ENCODE results near the gene ASB6. TPM values are rescaled to one million over a fixed set of nuclear protein-coding genes. Genes with fewer than 3 reads are reported as not detected.

Gene ASB6
- total and polyA plus RNA-seq, 2 of the 13 experiments (the other 11 are each of a cell fraction or from before 2014, with no cell fraction given) = 8.2 to 8.4 TPM

DNA sequence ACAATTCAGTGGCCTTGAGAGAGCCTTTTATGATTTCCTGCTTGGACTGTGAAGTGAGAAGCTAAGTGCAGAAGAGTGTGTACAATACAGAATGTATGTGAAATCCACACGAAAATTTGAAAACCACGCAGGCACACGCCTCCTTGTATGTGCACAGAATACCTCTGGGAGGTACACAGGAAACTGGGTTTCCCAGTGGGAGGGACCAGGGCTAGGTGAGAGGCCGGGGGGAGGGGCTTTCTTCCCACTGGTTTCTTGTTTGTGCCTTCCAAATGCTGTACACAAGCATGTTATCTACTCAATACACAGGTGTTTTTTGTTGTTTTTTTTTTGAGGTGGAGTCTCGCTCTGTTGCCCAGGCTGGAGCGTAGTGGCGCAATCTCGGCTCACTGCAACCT is 37.2 kb downstream of the ASB6 start:
- Histone ChIP-seq H3K4me3 (replicated peaks in 1 of 3; ENCODE audit: insufficient read depth in 1 of 3, low read depth in 2 of 3, low read length in 3 of 3) (no peak overlapping the region), H4K20me1 (ENCODE audit: insufficient read depth, low read length) (no peaks in the 10 kb centered on the region), H3K9me3 (ENCODE audit: low read length) (no peaks in the 10 kb centered on the region), H3K4me2 (ENCODE audit: low read depth, low read length) (no peak overlapping the region), H3K9ac (ENCODE audit: insufficient read depth, low read depth, low read length) (no peak overlapping the region), H3K79me2 (ENCODE audit: insufficient read depth, low read length) (peaks cover 3% of the 10 kb centered on the region), H3K27ac (ENCODE audit: extremely low read length, insufficient read depth, low read length) (peak overlapping the region; percentile 31), H3K27me3 (ENCODE audit: control insufficient read depth in 1 of 2, insufficient read depth in 2 of 2, low read length in 2 of 2) (no peaks in the 10 kb centered on the region), H3K36me3 (replicated peaks in 1 of 2; ENCODE audit: control insufficient read depth in 1 of 2, insufficient read depth in 2 of 2, low read length in 2 of 2) (no peaks in the 10 kb centered on the region), H3K4me1 (ENCODE audit: insufficient read depth, low read length) (peaks cover 88% of the 10 kb centered on the region), H2AFZ (ENCODE audit: low read length) (no peak overlapping the region)
- in situ Hi-C loops (cut with HindIII; ENCODE audit: extremely low pct_ligation_motif_present, low pct_unique_long_range_greater_than_20kb) (no loop called here), intact Hi-C loops (cut with micrococcal nuclease; ENCODE audit: unreplicated experiment) (loop anchor here (1.0 to 5.0 kb wide), 2 partner anchors 32 to 117 kb away; no protein-coding TSS in a partner anchor)
- peak; percentile 4 for FAIRE-seq
- no peak for ATAC-seq
- ChIA-PET CTCF (ENCODE audit: low intra/inter-chr PET ratio, low total read pairs) (no interaction called here), POLR2A (interaction anchor here (2.1 to 5.1 kb wide), 2 partner anchors 8 to 47 kb away, joined by 17 to 72 read pairs; no protein-coding TSS in a partner anchor)
- BruUV-seq (replicated peaks) = no TSS peak
- DNase-seq (ENCODE audit: low spot score) = no peak
- WGBS (ENCODE audit: low lambda C conversion rate) = 75% methylated on average over 8 of the region's 8 CpGs
- no peak for TF ChIP-seq ZNF337 (CRISPR knock-in tag; IDR thresholded peaks at IDR 0.05; ENCODE audit: borderline replicate concordance, low read depth)
- TF ChIP-seq ZNF552 (CRISPR knock-in tag; IDR thresholded peaks at IDR 0.05; ENCODE audit: borderline replicate concordance) = no peak
- peak; percentile 73 for TF ChIP-seq ZNF121 (CRISPR knock-in tag; IDR thresholded peaks at IDR 0.05)
- TF ChIP-seq NAIF1 (CRISPR knock-in tag; IDR thresholded peaks at IDR 0.05; ENCODE audit: borderline replicate concordance) = no peak
- no peak for TF ChIP-seq AGO2 (optimal IDR thresholded peaks at IDR 0.05; ENCODE audit: low read depth, low read length)
- TF ChIP-seq ZBTB38 (CRISPR knock-in tag; IDR thresholded peaks at IDR 0.05) = peak; percentile 31; the same call in 1 of the 2 replicates
- no peak for TF ChIP-seq IKZF1 (IDR thresholded peaks at IDR 0.05)
- TF ChIP-seq SP1 (IDR thresholded peaks at IDR 0.05) = no peak
- TF ChIP-seq SP1 (CRISPR knock-in tag; IDR thresholded peaks at IDR 0.05) = no peak

GRCh38 chr9:129604056-129604765 is 37.7 kb downstream of the ASB6 start:
- DNase-seq (ENCODE audit: low spot score) (no peak), FAIRE-seq (no peak), ATAC-seq (no peak)
- H3K9me3 ChIP-seq (ENCODE audit: low read length) = no peaks in the 10 kb centered on the region
- 72% methylated on average over 4 of the region's 12 CpGs for WGBS (ENCODE audit: low lambda C conversion rate)
- peaks cover 88% of the 10 kb centered on the region for H3K4me1 ChIP-seq (ENCODE audit: insufficient read depth, low read length)
- H3K27ac ChIP-seq (ENCODE audit: extremely low read length, insufficient read depth, low read length) = peak overlapping the region; percentile 31
- no peaks in the 10 kb centered on the region for H4K20me1 ChIP-seq (ENCODE audit: insufficient read depth, low read length)
- in situ Hi-C loops (cut with HindIII; ENCODE audit: extremely low pct_ligation_motif_present, low pct_unique_long_range_greater_than_20kb) = no loop called here
- ChIA-PET CTCF (ENCODE audit: low intra/inter-chr PET ratio, low total read pairs) (no interaction called here), POLR2A (no interaction called here)
- no peaks in the 10 kb centered on the region for H3K36me3 ChIP-seq (replicated peaks in 1 of 2; ENCODE audit: control insufficient read depth in 1 of 2, insufficient read depth in 2 of 2, low read length in 2 of 2)
- BruUV-seq (replicated peaks) = no TSS peak
- H3K4me2 ChIP-seq (ENCODE audit: low read depth, low read length) = no peak overlapping the region
- intact Hi-C loops (cut with micrococcal nuclease; ENCODE audit: unreplicated experiment) = no loop called here
- H3K79me2 ChIP-seq (ENCODE audit: insufficient read depth, low read length) = peaks cover 3% of the 10 kb centered on the region
- H2AFZ ChIP-seq (ENCODE audit: low read length) = no peak overlapping the region
- H3K27me3 ChIP-seq (ENCODE audit: control insufficient read depth in 1 of 2, insufficient read depth in 2 of 2, low read length in 2 of 2) = no peaks in the 10 kb centered on the region
- 0 out of 2 replicates have a peak overlapping the region, but pooled peaks have one; percentile 6 for H3K9ac ChIP-seq (ENCODE audit: insufficient read depth, low read depth, low read length)
- no peak overlapping the region for H3K4me3 ChIP-seq (replicated peaks in 1 of 3; ENCODE audit: insufficient read depth in 1 of 3, low read depth in 2 of 3, low read length in 3 of 3)
- 0 out of 2 replicates have a peak, but pooled peaks have one; percentile 28 for TF ChIP-seq GABPB1 (CRISPR knock-in tag; IDR thresholded peaks at IDR 0.05)
- peak; percentile 100 for TF ChIP-seq ZNF768 (CRISPR knock-in tag; IDR thresholded peaks at IDR 0.05)
- no peak for TF ChIP-seq HDAC6 (IDR thresholded peaks at IDR 0.05; ENCODE audit: low read depth, low read length)
- no peak for TF ChIP-seq ZIK1 (CRISPR knock-in tag; IDR thresholded peaks at IDR 0.05; ENCODE audit: borderline replicate concordance, low read depth)
- peak; percentile 57 for TF ChIP-seq ZNF687 (CRISPR knock-in tag; IDR thresholded peaks at IDR 0.05)
- 0 out of 2 replicates have a peak, but pooled peaks have one; percentile 20 for TF ChIP-seq ZNF589 (CRISPR knock-in tag; conservative IDR thresholded peaks at IDR 0.05)
- no peak for TF ChIP-seq ZBTB8A (CRISPR knock-in tag; IDR thresholded peaks at IDR 0.05; ENCODE audit: borderline replicate concordance, low read depth)
